ENCODE measurements around the gene AP3S2. TPM values are rescaled to one million over a fixed set of nuclear protein-coding genes. Genes with fewer than 3 reads are reported as not detected.
"Not testable (repeated sequence)": the region's sequence is repeated elsewhere in the genome, so short reads cannot be mapped to it uniquely, and the experiment has no call there.

The AP3S2 gene
- total RNA-seq = 10 to 100 TPM; 41.8 to 50.6 TPM

DNA sequence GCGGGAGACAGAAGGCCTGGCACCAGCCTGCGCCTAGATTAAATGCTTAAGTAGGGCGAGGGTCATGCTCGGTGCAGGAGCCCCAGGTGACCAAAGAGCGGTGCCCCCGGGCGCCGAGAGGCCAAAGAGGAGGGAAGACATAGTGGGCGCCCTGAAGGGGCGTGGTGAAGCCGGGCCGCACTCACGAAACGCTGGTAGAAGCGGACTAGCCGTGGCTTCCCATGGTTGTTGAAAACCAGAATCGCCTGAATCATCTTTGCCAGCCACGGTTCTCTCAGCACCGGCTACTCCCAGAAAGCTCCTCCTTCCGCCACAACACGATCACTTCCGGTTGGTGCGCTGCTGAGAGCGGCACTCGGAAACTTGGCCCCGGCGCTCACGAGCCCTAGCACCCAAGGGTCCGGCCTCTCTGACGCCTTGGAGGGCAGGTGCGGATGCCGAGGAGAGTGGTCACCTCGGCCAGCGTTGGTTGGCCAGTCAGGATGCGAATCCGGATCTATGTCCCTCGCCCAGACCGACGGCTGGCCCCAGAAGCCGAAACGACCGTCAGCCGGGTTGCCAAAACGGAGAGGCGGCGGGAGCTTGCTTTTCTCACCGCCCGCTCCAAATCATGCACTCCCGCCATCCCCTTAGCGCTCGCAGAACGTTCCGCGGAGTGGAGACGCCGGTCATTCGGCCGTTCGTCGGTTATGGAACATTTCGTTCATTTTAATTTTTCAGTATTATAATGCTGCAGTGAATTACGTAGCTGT lies at the start of gene AP3S2:
AP3S2 (minus strand) TSS at position 299 of the 752 bp plus-strand sequence; CDS start at position 254, 45 bp downstream.
- DNase-seq (ENCODE audit: low spot score) = peak; percentile 72
- Histone ChIP-seq H3K27ac (peak within 1 kb of the TSS; percentile 83 to 89), H3K36me3 (no peaks in the 10 kb centered on the region), H3K27me3 (replicated peaks; ENCODE audit: insufficient read depth) (no peaks in the 10 kb centered on the region), H3K4me1 (ENCODE audit: control insufficient read depth in 1 of 2, low read depth in 2 of 2) (peaks cover 5 to 12% of the 10 kb centered on the region in 2 donors), H3K4me3 (peak within 1 kb of the TSS; percentile 92), H3K9me3 (no peaks in the 10 kb centered on the region)
- ATAC-seq (ENCODE audit: insufficient number of reproducible peaks, low FRiP score, low read depth) = peak; percentile 93
- TF ChIP-seq CTCF (IDR thresholded peaks at IDR 0.05) = no peak

DNA sequence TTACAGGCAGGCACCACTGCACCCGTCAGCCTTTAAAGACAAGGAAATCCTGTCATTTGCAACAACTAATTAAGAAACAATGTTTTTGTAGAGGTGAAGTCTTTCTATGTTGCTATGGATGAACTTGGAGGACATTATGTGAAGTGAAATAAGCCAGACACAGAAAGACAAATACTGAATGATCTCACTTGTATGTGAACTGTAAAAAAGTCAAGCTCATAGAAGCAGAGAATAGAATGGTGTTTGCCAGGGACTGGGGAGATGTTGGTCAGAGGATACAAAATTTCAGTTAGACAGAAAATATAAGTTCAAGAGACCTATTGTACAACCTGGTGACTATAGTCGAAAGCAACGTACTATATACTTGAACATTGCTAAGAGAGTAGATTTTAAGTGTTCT lies 46.1 kb upstream of the AP3S2 start:
- no peaks in the 10 kb centered on the region for H3K36me3 ChIP-seq
- no peak overlapping the region for H3K27ac ChIP-seq
- no peaks in the 10 kb centered on the region for H3K27me3 ChIP-seq (replicated peaks; ENCODE audit: insufficient read depth)
- H3K4me1 ChIP-seq (ENCODE audit: control insufficient read depth in 1 of 2, low read depth in 2 of 2) = no peaks in the 10 kb centered on the region
- H3K9me3 ChIP-seq = no peaks in the 10 kb centered on the region
- ATAC-seq (ENCODE audit: insufficient number of reproducible peaks, low FRiP score, low read depth) (no peak), DNase-seq (ENCODE audit: low spot score) (no peak)
- H3K4me3 ChIP-seq = no peak overlapping the region
- no peak for TF ChIP-seq CTCF (IDR thresholded peaks at IDR 0.05)

- DNase-seq (ENCODE audit: low spot score); H3K9me3 ChIP-seq; ATAC-seq (ENCODE audit: insufficient number of reproducible peaks, low FRiP score, low read depth); H3K4me3 ChIP-seq; H3K27ac ChIP-seq; H3K27me3 ChIP-seq (replicated peaks; ENCODE audit: insufficient read depth); H3K4me1 ChIP-seq (ENCODE audit: control insufficient read depth in 1 of 2, low read depth in 2 of 2); H3K36me3 ChIP-seq: not testable (repeated sequence)
Observed at GRCh38 chr15:89939377-89939776, 45.6 kb upstream of the AP3S2 start.

- Histone ChIP-seq H3K4me1 (ENCODE audit: control insufficient read depth in 1 of 2, low read depth in 2 of 2) (no peaks in the 10 kb centered on the region), H3K27me3 (replicated peaks; ENCODE audit: insufficient read depth) (no peaks in the 10 kb centered on the region), H3K9me3 (no peaks in the 10 kb centered on the region), H3K4me3 (no peak overlapping the region), H3K27ac (no peak overlapping the region), H3K36me3 (no peaks in the 10 kb centered on the region)
- no peak for DNase-seq (ENCODE audit: low spot score)
- TF ChIP-seq CTCF (IDR thresholded peaks at IDR 0.05) = no peak
- ATAC-seq (ENCODE audit: insufficient number of reproducible peaks, low FRiP score, low read depth) = no peak
Observed at GRCh38 chr15:89937365-89938350, 43.9 kb upstream of the AP3S2 start.

DNA sequence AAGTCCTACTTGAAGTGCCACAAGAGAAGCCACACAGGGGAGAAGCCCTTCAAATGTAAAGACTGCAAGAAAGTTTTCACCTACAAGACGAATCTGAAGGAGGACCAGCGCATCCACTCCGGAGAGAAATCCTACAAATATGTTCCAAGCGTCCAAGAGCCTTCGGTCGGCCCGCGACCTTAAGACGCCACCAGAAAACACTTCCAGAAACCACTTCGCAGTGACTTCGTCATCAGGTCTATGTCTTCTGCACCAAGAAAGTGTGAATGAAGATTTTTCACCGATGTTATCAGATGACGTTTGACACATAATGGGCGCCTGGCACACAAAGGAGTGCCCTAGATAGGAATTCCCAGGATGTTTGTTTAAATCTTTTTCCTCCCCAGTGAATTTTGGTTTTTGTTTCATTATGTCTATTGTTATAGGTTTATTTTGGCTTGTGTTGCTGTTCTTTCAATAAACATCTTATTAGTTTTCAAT lies 43.0 kb upstream of the AP3S2 start:
- TF ChIP-seq CTCF (IDR thresholded peaks at IDR 0.05) = no peak
- no peaks in the 10 kb centered on the region for H3K9me3 ChIP-seq
- H3K27me3 ChIP-seq (replicated peaks; ENCODE audit: insufficient read depth) = no peaks in the 10 kb centered on the region
- H3K4me3 ChIP-seq = no peak overlapping the region
- DNase-seq (ENCODE audit: low spot score) (no peak), ATAC-seq (ENCODE audit: insufficient number of reproducible peaks, low FRiP score, low read depth) (no peak)
- H3K27ac ChIP-seq = no peak overlapping the region
- H3K4me1 ChIP-seq (ENCODE audit: control insufficient read depth in 1 of 2, low read depth in 2 of 2) = no peaks in the 10 kb centered on the region
- H3K36me3 ChIP-seq = no peaks in the 10 kb centered on the region

All from thoracic aorta (tissue), 2 donors.